HUDEP-2 (cell line): ENCODE measurements around the gene ANKRD44.
A peak's percentile ranks its signal among the peaks of the same experiment; 100 is the strongest.

Source experiments
- DNase-seq, 76 experiments: peaks; one replicate each; lab custom pipeline; 2025; ENCODE audit not compliant: unreplicated experiment in 76 of 76; lab: John Stamatoyannopoulos, UW

Gene ANKRD44

DNA sequence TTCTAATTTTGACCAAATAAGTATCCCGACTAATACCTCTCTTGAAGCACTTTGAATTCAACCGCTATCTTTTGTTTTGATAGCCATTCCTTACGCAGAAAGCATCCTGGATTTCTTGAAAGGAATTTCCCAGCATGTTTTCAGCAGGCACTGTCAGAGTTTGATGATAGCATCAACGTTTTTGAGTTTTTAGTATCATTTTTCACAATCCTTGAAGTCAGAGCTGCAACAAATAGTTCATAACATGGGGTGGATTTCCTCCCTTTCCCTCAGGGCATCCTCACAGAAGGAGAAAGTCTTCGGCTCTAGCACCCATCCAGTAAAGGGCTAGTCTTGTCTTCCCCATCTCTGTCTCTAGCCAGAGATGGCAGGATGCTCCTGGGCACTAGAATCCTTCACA is 46.2 kb downstream of the ANKRD44 start:
- DNase-seq: no peak

DNA sequence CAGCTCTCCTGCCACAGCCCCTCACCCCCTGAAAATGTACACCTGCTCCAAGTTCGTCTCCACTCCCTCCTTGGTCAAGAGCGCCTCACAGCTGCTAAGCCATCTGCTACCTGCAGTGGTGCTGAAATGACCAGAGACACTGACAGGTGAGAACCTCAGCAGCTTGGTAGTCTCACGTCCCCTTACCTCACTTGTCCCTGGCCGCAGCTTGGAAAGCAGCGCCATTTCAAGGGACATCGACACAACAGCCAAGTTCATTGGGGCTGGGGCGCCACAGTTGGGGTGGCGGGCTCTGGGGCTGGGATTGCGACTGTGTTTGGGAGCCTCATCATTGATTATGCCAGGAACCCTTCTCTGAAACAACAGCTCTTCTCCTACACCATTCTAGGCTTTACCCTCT is 47.5 kb downstream of the ANKRD44 start:
- no peak for DNase-seq

GRCh38 chr2:197261808-197262226 is 48.8 kb downstream of the ANKRD44 start:
- no peak for DNase-seq

DNA sequence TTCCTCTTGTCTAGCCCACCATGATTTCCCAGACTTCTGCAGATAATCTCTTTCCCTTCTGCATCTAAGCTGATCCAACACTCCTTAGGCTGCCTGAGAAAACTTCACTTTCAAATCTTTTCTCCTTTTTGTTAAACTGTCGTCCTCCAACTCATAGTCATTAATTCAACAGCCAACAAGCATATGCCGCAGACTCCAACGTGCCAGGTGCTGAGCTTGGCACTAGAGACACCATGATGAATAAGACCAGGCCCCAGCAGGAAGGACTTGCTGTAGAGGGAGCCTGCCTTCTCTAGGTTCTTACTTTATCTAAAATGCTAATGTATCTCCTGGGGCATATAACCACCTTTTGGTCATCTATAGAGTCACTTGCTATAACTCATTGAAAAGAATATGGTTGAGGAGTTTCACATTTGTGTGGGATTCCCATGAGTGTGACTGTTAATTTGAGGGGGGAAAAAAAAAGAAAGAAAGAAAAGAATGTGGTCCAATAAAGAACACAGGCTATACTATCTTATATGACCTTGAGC is 51.0 kb downstream of the ANKRD44 start:
- no peak for DNase-seq

- no peak for DNase-seq
These were observed 52.0 kb downstream of the ANKRD44 start for GRCh38 chr2:197258580-197258979.

GRCh38 chr2:197256547-197257170 is 53.9 kb downstream of the ANKRD44 start:
- no peak for DNase-seq

DNA sequence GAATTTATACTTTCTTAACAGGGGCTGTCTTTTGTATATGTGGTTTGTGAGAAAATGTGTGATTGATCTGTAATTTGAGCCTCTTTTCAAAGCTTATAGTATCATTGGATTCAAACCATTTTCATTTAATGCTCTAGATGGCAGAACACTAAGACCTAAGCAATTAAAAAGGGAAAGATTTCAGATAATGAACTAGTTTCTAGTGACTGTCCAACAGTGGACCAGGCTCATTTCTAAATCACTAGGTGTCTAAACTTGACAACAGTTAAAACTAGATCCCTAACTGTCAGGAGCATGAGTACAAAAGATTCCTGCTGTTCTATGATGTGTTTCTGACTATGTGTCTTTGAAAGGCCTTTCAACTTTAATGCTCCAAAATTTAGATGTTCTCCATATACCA is 54.6 kb downstream of the ANKRD44 start:
- no peak for DNase-seq

- DNase-seq: no peak
These were observed 55.0 kb downstream of the ANKRD44 start for GRCh38 chr2:197255543-197255942.

DNA sequence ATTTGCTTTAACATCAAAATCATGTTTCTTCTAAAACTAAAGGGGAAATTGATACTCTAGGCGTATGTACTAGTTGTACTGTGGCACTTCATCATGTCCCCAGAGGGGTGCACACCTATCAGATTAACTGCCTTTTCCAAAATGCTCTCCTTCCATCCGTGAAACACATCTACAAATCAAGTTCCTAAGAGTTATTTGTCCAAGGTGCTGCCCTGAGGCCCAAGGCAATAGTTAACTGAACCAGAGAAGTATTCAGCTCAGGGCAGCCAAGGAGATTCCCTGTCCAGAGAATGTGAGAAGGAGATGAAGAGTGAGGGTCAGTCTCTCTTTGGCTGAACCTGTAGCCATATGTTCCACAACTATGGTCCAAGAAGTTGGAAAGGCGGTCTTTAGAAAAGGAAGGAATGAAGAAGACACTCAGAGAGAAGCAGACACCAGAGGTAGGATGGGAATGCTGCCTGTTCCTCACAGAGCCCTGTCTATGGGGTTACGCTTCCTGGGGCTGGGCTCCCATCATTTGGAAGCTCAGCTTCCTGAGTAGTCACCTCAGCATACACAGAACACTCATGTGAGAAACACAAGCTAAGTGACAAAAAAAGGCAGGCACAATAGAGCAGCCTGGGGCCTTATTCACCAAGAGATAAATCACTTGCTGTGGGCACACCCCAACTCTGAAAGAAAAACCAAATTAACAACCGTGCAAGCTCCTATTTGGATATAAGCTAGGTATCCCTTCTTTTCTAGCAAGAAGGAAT is 55.6 kb downstream of the ANKRD44 start:
- no peak for DNase-seq

DNA sequence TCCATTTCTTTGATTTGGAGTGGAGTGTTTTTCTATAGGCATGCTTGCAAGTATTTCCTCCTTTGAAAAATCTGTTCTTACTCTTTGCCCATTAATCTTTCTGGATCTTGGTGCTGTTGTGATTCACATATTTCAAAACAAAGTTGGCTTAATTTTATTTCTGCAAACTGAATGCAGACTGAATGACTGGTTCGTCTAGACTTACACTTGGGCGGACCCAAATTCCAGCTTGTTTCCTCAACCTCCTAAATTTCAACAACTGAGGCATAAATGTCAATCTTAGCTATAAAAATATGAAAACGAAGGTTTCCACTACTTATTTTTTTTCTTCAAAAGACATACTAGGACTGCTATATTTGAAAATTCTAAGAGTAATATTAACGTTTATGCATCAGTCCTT is 59.0 kb downstream of the ANKRD44 start:
- no peak for DNase-seq

GRCh38 chr2:197251163-197251562 is 59.4 kb downstream of the ANKRD44 start:
- no peak for DNase-seq

GRCh38 chr2:197250084-197250397 is 60.5 kb downstream of the ANKRD44 start:
- no peak for DNase-seq

DNA sequence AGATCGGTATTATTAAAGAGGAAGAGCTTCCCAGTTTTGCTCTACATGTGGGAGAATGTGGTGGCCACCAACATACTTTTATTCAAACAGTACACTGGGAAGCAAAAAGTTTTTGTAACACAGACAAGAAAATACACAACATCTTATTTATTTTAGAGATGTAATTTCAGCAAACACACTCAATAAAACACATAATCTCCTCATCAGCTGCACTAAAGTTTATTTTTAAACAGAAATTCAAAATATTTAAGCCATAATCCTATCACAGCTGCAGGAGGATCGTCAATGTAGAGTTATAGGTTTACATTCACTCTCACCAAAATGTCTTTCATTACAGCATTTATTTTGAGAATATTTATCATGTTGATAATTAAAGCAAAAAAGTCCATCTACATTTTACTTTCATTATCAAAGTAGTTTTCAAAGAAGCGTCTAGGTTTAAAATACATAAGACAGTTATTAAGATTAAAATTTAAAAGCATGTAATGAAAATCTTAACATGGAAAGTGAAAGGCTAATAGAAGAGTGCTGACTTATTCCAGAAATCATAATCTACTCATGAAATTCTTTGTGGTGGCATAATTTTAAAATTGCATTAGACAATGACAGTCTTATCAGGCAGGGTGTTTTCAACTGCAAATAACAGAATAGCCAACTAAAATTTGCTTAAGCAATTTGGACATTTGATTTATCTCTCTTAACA is 61.0 kb downstream of the ANKRD44 start:
- DNase-seq: no peak

- no peak for DNase-seq
These were observed 62.0 kb downstream of the ANKRD44 start for GRCh38 chr2:197248623-197249022.

DNA sequence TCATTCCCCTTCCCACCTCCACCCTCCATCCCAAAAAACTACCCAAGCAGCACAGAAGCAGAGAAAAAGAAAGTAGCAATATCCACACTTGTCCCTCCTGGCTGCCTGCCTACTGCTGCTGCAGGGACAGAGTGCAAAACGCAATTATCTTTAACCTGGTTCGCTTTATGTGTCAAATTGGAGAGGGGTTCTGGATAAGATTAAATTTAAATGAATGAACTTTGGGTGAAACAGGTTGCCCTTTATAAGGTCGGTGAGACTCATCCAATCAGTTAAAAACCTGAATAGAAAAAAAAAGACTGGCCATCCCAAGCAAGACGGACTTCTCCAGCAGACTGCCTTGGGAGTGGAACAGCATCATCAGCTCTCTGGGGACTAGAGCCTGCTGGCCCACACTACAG is 62.6 kb downstream of the ANKRD44 start:
- peak in 1 of 76 experiments; percentile 0 for DNase-seq

DNA sequence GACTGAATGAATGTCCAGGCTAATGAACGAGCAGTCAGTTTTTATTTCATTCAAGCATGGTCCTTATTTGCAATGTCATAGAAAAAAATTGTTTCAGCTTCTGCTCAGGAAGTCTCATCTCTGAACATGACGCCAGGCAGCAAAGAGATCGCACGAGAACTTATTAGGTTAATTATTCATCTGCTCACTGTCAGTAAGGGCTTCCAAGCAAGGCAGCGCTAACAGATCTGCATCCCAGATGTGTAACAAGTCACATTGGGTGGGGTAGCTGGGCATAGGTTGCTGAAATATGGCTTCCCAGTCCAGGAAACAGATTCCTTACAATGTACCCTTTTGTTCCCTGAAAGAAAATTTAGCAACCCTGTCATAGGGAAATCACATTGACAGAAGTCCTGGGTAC is 63.5 kb downstream of the ANKRD44 start:
- no peak for DNase-seq

- no peak for DNase-seq
These were observed 64.5 kb downstream of the ANKRD44 start for GRCh38 chr2:197245829-197246804.

DNA sequence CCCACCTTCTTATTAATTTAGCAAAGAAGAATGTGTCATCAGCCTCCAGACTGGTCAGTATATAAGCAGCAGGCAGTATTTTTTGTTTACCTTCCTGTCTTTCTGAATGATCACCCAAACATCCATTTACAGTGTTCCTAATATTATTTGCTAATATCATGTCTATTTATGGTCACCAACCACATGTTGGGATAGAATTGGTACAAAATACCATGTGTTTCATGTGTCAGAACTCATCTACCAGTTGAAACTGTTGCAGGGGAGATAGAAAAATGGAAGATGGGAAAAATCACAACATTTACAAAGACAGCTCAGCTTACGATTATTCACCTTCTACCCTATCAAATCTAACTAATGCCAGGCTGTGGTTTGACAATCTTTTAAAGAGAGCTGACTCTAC is 66.2 kb downstream of the ANKRD44 start:
- DNase-seq: no peak

GRCh38 chr2:197242719-197243118 is 67.9 kb downstream of the ANKRD44 start:
- no peak for DNase-seq

DNA sequence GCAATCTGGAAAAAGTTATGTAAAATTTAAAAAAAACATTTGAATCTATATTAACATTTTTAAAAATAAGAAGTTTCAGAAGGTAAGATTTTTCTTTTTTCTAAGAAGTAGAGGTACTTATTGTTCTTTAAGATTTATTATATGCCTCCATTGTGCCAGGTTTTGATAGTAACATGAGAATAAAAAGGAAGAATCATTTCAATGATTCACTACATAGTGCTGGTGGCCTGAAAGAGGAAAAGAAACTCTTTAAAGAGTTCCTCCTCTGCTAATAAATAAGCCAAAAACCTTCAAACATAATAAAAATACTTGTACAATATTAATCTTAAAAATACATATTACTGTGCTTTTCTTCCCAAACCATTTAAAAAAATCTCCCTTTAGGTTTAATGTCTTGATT is 69.0 kb downstream of the ANKRD44 start:
- no peak for DNase-seq

- DNase-seq: no peak
These were observed 69.4 kb downstream of the ANKRD44 start for GRCh38 chr2:197241153-197241552.
